Panc1 (cell line): Measurements from ENCODE around the gene PLEKHH2. TPM values are rescaled to one million over a fixed set of nuclear protein-coding genes. Genes with fewer than 3 reads are reported as not detected.

Experiments
- ATAC-seq: fragments of 200-7000 bp; cut with Tn5 transposase; 2 replicates; pipeline ENCODE4 v1.9.1; 2020; ENCODE audit warnings: mild to moderate bottlenecking, moderate library complexity
- BruUV-seq: library from RNA; stranded (reverse); fragments of 400-500 nt; replicated peaks from 2 replicates; lab custom pipeline; 2021; lab: Mats Ljungman, UMichigan
- CTCF ChIA-PET: fragments of 300-600 bp; sonication (Branson Sonifier 250); formaldehyde crosslinking; loops from one replicate; lab custom pipeline; 2022; ENCODE audit warnings: antibody characterized with exemption; lab: Charles Lee
- POLR2A ChIA-PET: fragments of 300-600 bp; sonication (Branson Sonifier 250); formaldehyde crosslinking; loops from one replicate; lab custom pipeline; 2022; ENCODE audit warnings: antibody characterized with exemption; lab: Charles Lee
- DNase-seq: peaks from one replicate; pipeline ENCODE4 v3.0.0-alpha.2; 2010; ENCODE audit warnings: low read depth, low spot score
- H3K27ac ChIP-seq: 2 replicates; pipeline ENCODE4 v1.5.1; 2011; ENCODE audit warnings: mild to moderate bottlenecking, low read length, inconsistent platforms
- H3K27me3 ChIP-seq: fragments of 200-500 bp; sonication (Bioruptor generic); 2 replicates; pipeline ENCODE4 v1.6.0; 2014; ENCODE audit warnings: low read length, inconsistent platforms; ENCODE audit not compliant: control insufficient read depth, insufficient read depth
- H3K36me3 ChIP-seq: fragments of 200-500 bp; sonication (Bioruptor generic); 2 replicates; pipeline ENCODE4 v1.5.1; 2014; ENCODE audit warnings: inconsistent platforms, mild to moderate bottlenecking, low read length, moderate library complexity; ENCODE audit not compliant: control insufficient read depth, insufficient read depth
- H3K4me1 ChIP-seq: 2 replicates; pipeline ENCODE4 v1.5.1; 2011; ENCODE audit warnings: inconsistent platforms, mild to moderate bottlenecking, low read length, moderate library complexity; ENCODE audit not compliant: control insufficient read depth, insufficient read depth
- H3K4me3 ChIP-seq, 2 experiments: 2 replicates each; pipeline ENCODE4 v1.5.1; 2011 to 2012; ENCODE audit warnings: low read depth in 2 of 2, low read length in 2 of 2, mild to moderate bottlenecking in 2 of 2, inconsistent platforms in 1 of 2, moderate library complexity in 1 of 2
- H3K9me3 ChIP-seq: fragments of 200-500 bp; sonication (Bioruptor generic); 2 replicates; pipeline ENCODE4 v1.5.1; 2014; ENCODE audit warnings: low read depth, mild to moderate bottlenecking, inconsistent platforms, low read length, moderate library complexity; ENCODE audit not compliant: control insufficient read depth, insufficient read depth
- POLR2AphosphoS5 ChIP-seq: IDR thresholded peaks from 2 replicates; pipeline ENCODE4 v1.6.1; 2012; ENCODE audit warnings: mild to moderate bottlenecking, low read depth, low read length, moderate library complexity
- SIN3A ChIP-seq: IDR thresholded peaks from 2 replicates; pipeline ENCODE4 v1.6.1; 2012; ENCODE audit warnings: low read depth, mild to moderate bottlenecking, low read length, moderate library complexity, borderline replicate concordance; ENCODE audit not compliant: insufficient read depth
- TCF7L2 ChIP-seq: IDR thresholded peaks from 2 replicates; pipeline ENCODE4 v1.6.1; 2011; ENCODE audit warnings: mild to moderate bottlenecking, low read depth, low read length, inconsistent platforms
- in situ Hi-C: cut with HindIII; loops from 2 replicates; pipeline ENCODE4 v1.10.0; 2016; ENCODE audit warnings: low sequenced_read_pairs, low pct_unique_long_range_greater_than_20kb
- intact Hi-C: fragments of 100-400 bp; cut with micrococcal nuclease; formaldehyde crosslinking; loops from one replicate; pipeline ENCODE4 v1.10.0; 2022; ENCODE audit not compliant: unreplicated experiment
- total RNA-seq: library from RNA; stranded (reverse); gene quantifications from one replicate; pipeline ENCODE4 v1.2.1, GENCODE V29; 2021; ENCODE audit not compliant: unreplicated experiment
- TF ChIP-seq, protein P1 (sequence below), 2 experiments: IDR thresholded peaks; 2 replicates each; pipeline ENCODE4 v1.6.1; 2011 to 2012; ENCODE audit warnings: low read depth in 2 of 2, control low read depth in 1 of 2, low read length in 1 of 2, mild to moderate bottlenecking in 1 of 2, moderate library complexity in 1 of 2; ENCODE audit not compliant: insufficient read depth in 1 of 2
- TF ChIP-seq, protein P2 (sequence below): fragments of 450-650 bp; IDR thresholded peaks from 2 replicates; pipeline ENCODE4 v1.5.1; 2017; ENCODE audit warnings: mild to moderate bottlenecking

PLEKHH2 gene
- total RNA-seq, 1 experiment from 2014 or later = 15.0 TPM

DNA sequence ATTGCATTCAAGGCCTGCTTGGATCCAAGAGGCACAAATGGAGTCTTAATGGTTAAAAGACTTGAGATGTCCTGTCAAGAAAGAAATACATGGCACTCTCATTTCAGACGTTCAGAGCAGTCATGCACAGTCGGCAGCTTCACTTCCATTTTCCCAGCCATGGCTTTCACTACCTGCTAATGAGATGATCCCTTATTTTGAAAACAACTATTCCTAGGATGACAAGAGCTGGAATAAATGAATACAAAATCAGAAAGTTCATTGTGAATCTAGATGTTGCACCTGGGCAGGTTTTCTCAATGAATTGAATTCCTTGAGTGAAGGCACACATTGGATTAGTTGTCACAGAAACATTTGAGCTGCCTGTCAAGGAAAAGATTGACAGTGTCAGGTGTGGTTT lies 175.9 kb downstream of the PLEKHH2 start:
- intact Hi-C loops = no loop called here
- H3K27me3 ChIP-seq = no peaks in the 10 kb centered on the region
- no peak overlapping the region for H3K4me3 ChIP-seq
- TF ChIP-seq, protein P1, sequence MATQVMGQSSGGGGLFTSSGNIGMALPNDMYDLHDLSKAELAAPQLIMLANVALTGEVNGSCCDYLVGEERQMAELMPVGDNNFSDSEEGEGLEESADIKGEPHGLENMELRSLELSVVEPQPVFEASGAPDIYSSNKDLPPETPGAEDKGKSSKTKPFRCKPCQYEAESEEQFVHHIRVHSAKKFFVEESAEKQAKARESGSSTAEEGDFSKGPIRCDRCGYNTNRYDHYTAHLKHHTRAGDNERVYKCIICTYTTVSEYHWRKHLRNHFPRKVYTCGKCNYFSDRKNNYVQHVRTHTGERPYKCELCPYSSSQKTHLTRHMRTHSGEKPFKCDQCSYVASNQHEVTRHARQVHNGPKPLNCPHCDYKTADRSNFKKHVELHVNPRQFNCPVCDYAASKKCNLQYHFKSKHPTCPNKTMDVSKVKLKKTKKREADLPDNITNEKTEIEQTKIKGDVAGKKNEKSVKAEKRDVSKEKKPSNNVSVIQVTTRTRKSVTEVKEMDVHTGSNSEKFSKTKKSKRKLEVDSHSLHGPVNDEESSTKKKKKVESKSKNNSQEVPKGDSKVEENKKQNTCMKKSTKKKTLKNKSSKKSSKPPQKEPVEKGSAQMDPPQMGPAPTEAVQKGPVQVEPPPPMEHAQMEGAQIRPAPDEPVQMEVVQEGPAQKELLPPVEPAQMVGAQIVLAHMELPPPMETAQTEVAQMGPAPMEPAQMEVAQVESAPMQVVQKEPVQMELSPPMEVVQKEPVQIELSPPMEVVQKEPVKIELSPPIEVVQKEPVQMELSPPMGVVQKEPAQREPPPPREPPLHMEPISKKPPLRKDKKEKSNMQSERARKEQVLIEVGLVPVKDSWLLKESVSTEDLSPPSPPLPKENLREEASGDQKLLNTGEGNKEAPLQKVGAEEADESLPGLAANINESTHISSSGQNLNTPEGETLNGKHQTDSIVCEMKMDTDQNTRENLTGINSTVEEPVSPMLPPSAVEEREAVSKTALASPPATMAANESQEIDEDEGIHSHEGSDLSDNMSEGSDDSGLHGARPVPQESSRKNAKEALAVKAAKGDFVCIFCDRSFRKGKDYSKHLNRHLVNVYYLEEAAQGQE (IDR thresholded peaks at IDR 0.05; ENCODE audit: insufficient read depth in 1 of 2, low read depth in 2 of 2, low read length in 1 of 2) = no peak
- TF ChIP-seq SIN3A = no peak
- TF ChIP-seq POLR2AphosphoS5 = no peak
- TF ChIP-seq, protein P2, sequence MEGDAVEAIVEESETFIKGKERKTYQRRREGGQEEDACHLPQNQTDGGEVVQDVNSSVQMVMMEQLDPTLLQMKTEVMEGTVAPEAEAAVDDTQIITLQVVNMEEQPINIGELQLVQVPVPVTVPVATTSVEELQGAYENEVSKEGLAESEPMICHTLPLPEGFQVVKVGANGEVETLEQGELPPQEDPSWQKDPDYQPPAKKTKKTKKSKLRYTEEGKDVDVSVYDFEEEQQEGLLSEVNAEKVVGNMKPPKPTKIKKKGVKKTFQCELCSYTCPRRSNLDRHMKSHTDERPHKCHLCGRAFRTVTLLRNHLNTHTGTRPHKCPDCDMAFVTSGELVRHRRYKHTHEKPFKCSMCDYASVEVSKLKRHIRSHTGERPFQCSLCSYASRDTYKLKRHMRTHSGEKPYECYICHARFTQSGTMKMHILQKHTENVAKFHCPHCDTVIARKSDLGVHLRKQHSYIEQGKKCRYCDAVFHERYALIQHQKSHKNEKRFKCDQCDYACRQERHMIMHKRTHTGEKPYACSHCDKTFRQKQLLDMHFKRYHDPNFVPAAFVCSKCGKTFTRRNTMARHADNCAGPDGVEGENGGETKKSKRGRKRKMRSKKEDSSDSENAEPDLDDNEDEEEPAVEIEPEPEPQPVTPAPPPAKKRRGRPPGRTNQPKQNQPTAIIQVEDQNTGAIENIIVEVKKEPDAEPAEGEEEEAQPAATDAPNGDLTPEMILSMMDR = no peak
- no peak for TF ChIP-seq TCF7L2
- BruUV-seq = no TSS peak
- no peaks in the 10 kb centered on the region for H3K36me3 ChIP-seq
- no peak overlapping the region for H3K27ac ChIP-seq
- no peaks in the 10 kb centered on the region for H3K4me1 ChIP-seq
- ChIA-PET POLR2A (no interaction called here), CTCF (no interaction called here)
- no peak for DNase-seq
- no peaks in the 10 kb centered on the region for H3K9me3 ChIP-seq
- in situ Hi-C loops = no loop called here
- no peak for ATAC-seq

- H3K4me1 ChIP-seq = no peaks in the 10 kb centered on the region
- no peaks in the 10 kb centered on the region for H3K27me3 ChIP-seq
- ATAC-seq (no peak), DNase-seq (no peak)
- H3K27ac ChIP-seq = no peak overlapping the region
- H3K36me3 ChIP-seq = no peaks in the 10 kb centered on the region
- ChIA-PET CTCF (no interaction called here), POLR2A (no interaction called here)
- in situ Hi-C loops (no loop called here), intact Hi-C loops (no loop called here)
- no TSS peak for BruUV-seq
- no peak overlapping the region for H3K4me3 ChIP-seq
- H3K9me3 ChIP-seq = no peaks in the 10 kb centered on the region
- no peak for TF ChIP-seq POLR2AphosphoS5
- TF ChIP-seq, protein P2 = no peak
- TF ChIP-seq, protein P1 (IDR thresholded peaks at IDR 0.05; ENCODE audit: insufficient read depth in 1 of 2, low read depth in 2 of 2, low read length in 1 of 2) = no peak
- no peak for TF ChIP-seq TCF7L2
- no peak for TF ChIP-seq SIN3A
These were observed 177.7 kb downstream of the PLEKHH2 start for GRCh38 chr2:43814711-43815110.

Other genes with a start within 250 kb of the PLEKHH2 start
- 37.2 TPM for gene THADA, start 41.2 kb upstream of the PLEKHH2 start, total RNA-seq
- gene C1GALT1C1L, start 39.2 kb downstream of the PLEKHH2 start, total RNA-seq = 0.54 TPM
- gene DYNC2LI1, start 136.8 kb downstream of the PLEKHH2 start, total RNA-seq = 8.5 TPM
- 0.05 TPM for gene ABCG5, start 201.6 kb downstream of the PLEKHH2 start, total RNA-seq
- gene ABCG8, start 201.7 kb downstream of the PLEKHH2 start, total RNA-seq = 0.03 TPM